Measurements from ENCODE around the gene NHSL1.

DNA sequence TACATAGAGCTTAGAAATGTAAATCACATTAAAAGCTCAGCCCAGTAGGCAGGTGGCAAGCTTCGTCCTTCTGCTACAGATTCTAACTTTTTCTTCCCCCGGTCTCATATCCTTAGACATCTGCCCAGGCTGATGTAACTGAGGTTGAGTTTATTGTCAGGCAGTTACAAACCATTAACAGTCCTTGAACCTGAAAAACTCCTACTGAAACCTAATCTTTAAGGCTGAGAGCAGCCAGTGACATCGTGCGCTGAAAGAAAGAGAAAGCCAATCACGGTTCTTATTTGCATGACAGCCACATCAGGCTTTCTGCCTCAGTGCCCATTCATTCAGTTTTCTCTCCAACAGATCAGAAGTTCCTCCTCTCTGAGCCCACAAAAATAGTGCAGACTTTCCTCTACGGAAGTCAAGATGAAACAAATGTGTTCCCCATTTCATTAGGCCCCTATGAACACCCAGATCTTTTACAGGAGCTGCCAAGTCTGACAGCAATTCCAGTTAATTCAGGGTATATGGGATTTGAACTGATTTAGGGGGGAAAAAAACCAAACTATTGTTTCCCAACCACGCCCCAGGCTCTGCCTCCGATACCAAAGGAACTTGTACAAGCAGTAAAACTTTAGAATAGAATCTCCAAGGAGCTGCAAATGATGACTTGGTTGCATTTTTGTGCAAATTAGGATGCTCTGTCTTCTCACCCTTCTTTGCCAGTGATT, at the start of gene NHSL1:
- TF ChIP-seq, protein P1, sequence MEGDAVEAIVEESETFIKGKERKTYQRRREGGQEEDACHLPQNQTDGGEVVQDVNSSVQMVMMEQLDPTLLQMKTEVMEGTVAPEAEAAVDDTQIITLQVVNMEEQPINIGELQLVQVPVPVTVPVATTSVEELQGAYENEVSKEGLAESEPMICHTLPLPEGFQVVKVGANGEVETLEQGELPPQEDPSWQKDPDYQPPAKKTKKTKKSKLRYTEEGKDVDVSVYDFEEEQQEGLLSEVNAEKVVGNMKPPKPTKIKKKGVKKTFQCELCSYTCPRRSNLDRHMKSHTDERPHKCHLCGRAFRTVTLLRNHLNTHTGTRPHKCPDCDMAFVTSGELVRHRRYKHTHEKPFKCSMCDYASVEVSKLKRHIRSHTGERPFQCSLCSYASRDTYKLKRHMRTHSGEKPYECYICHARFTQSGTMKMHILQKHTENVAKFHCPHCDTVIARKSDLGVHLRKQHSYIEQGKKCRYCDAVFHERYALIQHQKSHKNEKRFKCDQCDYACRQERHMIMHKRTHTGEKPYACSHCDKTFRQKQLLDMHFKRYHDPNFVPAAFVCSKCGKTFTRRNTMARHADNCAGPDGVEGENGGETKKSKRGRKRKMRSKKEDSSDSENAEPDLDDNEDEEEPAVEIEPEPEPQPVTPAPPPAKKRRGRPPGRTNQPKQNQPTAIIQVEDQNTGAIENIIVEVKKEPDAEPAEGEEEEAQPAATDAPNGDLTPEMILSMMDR (IDR thresholded peaks at IDR 0.05), result no peak
- no peak for TF ChIP-seq POLR2AphosphoS5 (IDR thresholded peaks at IDR 0.05)

Data from sigmoid colon (tissue), 4 donors.